Measurements from ENCODE around the gene SH3RF2.

- no peak for TF ChIP-seq SIN3A (IDR thresholded peaks at IDR 0.05; ENCODE audit: borderline replicate concordance, low read depth, low read length)
- TF ChIP-seq POLR2AphosphoS5 (IDR thresholded peaks at IDR 0.05; ENCODE audit: low read depth, low read length) = no peak
- no peak for TF ChIP-seq ZNF770 (CRISPR knock-in tag; IDR thresholded peaks at IDR 0.05)
- no peak for TF ChIP-seq GATAD2A (CRISPR knock-in tag; IDR thresholded peaks at IDR 0.05)
- no peak for TF ChIP-seq POLR2A (IDR thresholded peaks at IDR 0.05; ENCODE audit: insufficient read depth in 1 of 2, low read depth in 2 of 2, low read length in 2 of 2)
- no peak for TF ChIP-seq ZHX1 (CRISPR knock-in tag; IDR thresholded peaks at IDR 0.05; ENCODE audit: low read depth)
- TF ChIP-seq THRA (CRISPR knock-in tag; IDR thresholded peaks at IDR 0.05; ENCODE audit: borderline replicate concordance) = no peak
- TF ChIP-seq IRF2 (CRISPR knock-in tag; IDR thresholded peaks at IDR 0.05) = no peak
- TF ChIP-seq TBP (CRISPR knock-in tag; IDR thresholded peaks at IDR 0.05) = no peak
- no peak for TF ChIP-seq FOXM1 (CRISPR knock-in tag; IDR thresholded peaks at IDR 0.05)
Measured at GRCh38 chr5:146060221-146060585, 123.8 kb downstream of the SH3RF2 start.
